AG09309 (cell line): ENCODE results near the gene MAPK8IP3.

Source experiments
- DNase-seq: peaks from one replicate; pipeline ENCODE4 v3.0.0-alpha.2; 2010; ENCODE audit warnings: low read depth
- H3K4me3 ChIP-seq: 2 replicates; pipeline ENCODE4 v1.5.1; 2011; ENCODE audit warnings: mild to moderate bottlenecking, low read depth, low read length, moderate library complexity; ENCODE audit not compliant: control insufficient read depth
- TF ChIP-seq, protein P1 (sequence below): IDR thresholded peaks from 2 replicates; pipeline ENCODE4 v1.5.1; 2011; ENCODE audit warnings: mild to moderate bottlenecking, low read depth, low read length, inconsistent platforms; ENCODE audit not compliant: insufficient read depth, control insufficient read depth; ENCODE audit errors: missing control alignments

MAPK8IP3 gene

DNA sequence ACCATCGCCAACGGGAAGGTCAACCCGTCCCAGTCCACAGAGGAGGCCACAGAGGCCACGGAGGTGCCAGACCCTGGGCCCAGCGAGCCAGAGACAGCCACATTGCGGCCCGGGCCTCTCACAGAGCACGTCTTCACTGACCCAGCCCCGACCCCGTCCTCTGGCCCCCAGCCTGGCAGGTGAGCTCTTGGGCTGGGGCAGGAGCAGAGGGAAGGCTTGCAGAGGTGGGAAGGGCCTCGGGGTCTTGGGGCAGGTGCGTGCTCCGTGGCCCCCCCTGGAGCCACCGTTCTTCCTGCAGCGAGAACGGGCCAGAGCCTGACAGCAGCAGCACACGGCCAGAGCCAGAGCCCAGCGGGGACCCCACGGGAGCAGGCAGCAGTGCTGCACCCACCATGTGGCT is 60.2 kb downstream of the MAPK8IP3 start:
- H3K4me3 ChIP-seq: no peak overlapping the region
- TF ChIP-seq, protein P1, sequence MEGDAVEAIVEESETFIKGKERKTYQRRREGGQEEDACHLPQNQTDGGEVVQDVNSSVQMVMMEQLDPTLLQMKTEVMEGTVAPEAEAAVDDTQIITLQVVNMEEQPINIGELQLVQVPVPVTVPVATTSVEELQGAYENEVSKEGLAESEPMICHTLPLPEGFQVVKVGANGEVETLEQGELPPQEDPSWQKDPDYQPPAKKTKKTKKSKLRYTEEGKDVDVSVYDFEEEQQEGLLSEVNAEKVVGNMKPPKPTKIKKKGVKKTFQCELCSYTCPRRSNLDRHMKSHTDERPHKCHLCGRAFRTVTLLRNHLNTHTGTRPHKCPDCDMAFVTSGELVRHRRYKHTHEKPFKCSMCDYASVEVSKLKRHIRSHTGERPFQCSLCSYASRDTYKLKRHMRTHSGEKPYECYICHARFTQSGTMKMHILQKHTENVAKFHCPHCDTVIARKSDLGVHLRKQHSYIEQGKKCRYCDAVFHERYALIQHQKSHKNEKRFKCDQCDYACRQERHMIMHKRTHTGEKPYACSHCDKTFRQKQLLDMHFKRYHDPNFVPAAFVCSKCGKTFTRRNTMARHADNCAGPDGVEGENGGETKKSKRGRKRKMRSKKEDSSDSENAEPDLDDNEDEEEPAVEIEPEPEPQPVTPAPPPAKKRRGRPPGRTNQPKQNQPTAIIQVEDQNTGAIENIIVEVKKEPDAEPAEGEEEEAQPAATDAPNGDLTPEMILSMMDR: no peak
- DNase-seq: no peak

DNA sequence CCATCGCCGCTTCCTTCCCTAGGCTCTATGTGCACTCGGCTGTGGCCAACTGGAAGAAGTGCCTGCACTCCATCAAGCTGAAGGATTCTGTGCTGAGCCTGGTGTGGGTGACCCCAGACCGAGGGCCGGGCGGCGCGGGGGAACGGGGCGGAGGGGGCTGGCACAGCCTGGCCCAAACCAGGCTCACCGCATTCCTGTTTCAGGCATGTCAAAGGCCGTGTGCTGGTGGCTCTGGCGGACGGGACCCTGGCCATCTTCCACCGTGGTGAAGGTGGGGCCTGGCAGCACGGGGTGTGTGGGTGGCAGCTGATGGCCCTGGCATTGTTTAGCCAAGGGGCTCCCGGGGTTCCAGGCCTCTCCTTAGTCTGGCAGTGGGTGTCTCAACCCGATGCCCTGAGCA is 60.7 kb downstream of the MAPK8IP3 start:
- DNase-seq: no peak
- TF ChIP-seq, protein P1: no peak
- H3K4me3 ChIP-seq: no peak overlapping the region

DNA sequence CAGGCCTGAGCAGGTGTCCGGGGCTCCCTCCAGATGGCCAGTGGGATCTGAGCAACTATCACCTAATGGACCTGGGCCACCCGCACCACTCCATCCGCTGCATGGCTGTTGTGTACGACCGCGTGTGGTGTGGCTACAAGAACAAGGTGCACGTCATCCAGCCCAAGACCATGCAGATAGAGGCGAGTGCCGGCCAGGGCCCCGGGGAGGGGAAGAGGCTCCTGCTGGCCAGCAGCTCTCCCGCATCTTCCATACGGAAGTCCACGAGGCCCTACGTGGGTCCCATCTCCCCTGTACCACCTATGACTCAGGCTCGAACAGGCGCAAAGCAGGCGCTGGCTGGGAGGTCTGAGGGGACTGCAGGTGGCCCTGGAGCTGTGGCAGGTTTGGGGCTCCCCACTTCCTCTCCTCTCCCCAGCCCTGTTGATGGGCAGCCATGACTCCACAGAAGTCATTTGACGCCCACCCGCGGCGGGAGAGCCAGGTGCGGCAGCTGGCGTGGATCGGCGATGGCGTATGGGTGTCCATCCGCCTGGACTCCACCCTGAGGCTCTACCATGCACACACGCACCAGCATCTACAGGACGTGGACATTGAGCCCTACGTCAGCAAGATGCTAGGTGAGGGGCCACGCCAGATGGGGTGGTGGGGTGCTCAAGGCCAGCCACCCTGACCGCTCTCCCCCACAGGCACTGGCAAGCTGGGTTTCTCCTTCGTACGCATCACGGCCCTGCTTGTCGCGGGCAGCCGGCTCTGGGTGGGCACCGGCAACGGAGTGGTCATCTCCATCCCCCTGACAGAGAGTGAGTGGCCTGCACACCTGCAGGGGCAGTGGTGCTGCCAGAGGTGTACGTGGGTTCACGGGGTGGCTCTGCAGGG is 61.4 kb downstream of the MAPK8IP3 start:
- no peak for DNase-seq
- TF ChIP-seq, protein P1: no peak
- H3K4me3 ChIP-seq: no peak overlapping the region

DNA sequence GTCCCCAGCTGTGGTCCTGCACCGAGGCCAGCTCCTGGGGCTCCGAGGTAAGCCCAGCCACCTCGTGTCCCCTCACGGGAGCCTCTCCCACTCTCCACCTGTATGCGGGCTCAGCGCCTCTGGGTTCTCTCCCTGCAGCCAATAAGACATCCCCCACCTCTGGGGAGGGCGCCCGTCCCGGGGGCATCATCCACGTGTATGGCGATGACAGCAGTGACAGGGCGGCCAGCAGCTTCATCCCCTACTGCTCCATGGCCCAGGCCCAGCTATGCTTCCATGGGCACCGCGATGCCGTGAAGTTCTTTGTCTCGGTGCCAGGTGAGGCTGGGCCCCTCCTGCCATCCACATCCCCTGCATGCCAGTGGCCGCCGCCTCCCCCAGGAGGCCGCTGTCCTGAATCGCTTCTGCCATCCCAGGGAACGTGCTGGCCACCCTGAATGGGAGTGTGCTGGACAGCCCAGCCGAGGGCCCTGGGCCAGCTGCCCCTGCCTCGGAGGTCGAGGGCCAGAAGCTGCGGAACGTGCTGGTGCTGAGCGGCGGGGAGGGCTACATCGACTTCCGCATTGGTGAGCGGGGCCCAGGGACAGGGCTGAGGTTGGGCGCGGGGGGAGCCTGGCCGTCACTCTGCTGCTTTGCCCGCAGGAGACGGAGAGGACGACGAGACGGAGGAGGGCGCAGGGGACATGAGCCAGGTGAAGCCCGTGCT is 62.2 kb downstream of the MAPK8IP3 start:
- TF ChIP-seq, protein P1: no peak
- H3K4me3 ChIP-seq: no peak overlapping the region
- DNase-seq: no peak

DNA sequence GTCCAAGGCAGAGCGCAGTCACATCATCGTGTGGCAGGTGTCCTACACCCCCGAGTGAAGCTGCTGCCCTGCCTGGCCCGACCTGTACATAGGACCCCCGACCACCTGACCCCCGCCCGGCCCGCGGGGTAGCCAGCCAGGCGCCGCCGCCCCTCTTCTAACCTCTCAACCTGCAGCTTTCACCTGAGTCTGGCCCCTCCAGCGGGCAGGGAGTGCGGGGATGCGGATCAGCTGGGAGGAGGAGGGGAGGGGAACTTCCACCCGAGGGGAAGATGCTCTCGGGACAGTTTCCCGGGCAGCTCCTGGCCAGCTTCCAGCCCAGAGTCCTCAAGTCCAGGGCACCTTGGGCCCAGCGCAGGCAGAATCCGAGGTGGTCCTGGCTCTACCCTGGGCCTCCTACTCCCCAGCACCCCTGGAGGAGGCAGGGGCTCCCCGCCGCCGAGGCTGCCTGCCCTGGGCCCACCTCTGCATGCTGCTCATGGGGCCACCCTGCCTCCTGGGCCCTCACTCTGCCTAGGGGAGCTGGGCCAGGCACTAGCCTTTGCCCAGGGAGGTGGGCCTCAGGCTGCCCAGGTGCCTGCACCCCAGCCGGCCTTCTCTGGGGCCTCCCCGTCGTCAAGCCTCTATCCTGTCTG is 62.9 kb downstream of the MAPK8IP3 start:
- no peak for DNase-seq
- TF ChIP-seq, protein P1: no peak
- no peak overlapping the region for H3K4me3 ChIP-seq

DNA sequence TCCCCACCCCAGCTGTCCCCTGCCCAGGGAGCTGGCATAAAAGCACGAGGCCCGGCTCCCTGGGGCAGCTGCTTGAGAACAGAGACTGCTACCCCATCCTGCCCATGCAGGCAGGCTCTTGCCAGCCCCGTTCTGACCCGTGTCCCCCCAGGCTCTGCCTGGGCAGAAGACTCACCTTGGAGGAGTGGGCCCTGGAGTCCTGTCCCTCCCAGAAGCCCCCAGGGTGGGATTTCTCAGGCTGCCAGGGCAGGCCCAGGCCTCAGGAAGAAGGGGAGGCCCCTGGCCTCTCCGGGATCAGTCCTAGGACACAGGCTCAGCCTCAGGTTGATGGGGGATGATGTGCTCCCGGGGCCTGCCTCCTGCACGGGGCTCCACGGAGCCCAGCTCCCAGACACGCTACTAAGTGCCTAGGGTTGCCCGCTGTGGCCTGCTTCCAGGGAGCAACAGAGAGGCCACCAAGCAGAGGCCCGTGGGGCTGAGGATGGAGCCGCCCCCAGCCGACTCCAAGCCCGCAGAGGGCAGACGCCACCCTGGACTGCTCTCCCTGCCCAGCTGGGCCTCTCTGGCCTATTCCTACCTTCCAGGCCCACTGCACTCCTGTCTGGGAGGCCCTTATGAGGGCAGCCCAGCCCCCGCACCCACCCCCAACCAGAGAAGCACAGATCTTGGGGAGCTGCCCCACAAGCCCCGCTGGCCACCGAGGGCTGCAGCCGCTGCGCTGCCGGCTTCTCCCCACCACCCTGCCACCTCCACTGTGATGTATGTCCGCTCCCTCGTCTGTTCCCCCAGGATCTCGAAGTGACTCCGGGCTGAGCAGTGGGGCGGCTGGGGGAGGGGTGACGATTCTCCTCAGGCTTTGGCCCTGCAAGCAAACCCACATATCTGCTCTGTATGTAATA is 63.7 kb downstream of the MAPK8IP3 start:
- no peak for DNase-seq
- TF ChIP-seq, protein P1: no peak
- no peak overlapping the region for H3K4me3 ChIP-seq
